ENCODE measurements around the gene PARK7. TPM values are rescaled to one million over a fixed set of nuclear protein-coding genes. Genes with fewer than 3 reads are reported as not detected.

The PARK7 gene
- polyA plus RNA-seq, 2 of the 4 experiments (the other 2 are of a cell fraction), result 372 to 446 TPM

DNA sequence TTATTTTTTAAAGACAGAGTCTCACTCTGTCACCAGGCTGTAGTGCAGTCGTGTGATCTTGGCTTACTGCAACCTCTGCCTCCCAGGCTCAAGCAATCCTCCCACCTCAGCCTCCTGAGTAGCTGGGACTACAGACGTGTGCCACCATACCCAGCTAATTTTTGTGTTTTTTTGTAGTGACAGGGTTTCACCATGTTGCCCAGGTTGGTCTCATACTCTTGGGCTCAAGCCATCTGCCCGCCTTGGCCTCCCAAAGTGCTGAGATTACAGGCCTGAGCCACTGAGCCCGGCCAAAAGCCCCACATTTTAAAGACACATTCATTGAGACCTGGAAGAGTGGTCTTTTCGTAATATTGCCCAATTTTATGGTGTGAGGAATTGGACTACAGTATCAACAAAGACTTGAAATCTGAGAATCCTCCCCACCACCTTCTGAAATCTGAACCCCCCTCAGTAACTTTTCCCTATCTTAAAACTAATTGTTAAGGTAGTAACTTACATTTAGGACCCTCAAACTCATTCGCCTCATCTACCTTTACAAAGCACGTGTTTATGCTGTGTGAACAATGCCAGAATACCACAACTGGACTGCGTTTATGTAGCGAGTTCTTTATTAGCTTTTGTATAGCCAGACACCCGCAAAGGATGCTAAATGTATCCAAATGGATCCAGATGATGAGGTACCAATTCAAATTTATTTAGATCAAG, 61.9 kb downstream of the PARK7 start:
- CTCF ChIA-PET, result interaction anchor here (1.3 to 4.2 kb wide), 2 partner anchors 8 to 291 kb away, joined by 5 to 28 read pairs; no protein-coding TSS in a partner anchor
- WGBS (ENCODE audit: missing lambda C conversion rate), result 9% methylated on average over 10 of the region's 10 CpGs
- Histone ChIP-seq H3K4me2 (peak overlapping the region; percentile 86), H3K4me1 (peaks cover 45% of the 10 kb centered on the region), H3K27ac (peak overlapping the region; percentile 76 to 100), H3K9me3 (no peaks in the 10 kb centered on the region), H3K4me3 (peak overlapping the region; percentile 91)
- POLR2A ChIA-PET, result interaction anchor here (0.6 kb wide), 1 partner anchor 8 kb away, joined by 3 read pairs; no protein-coding TSS in a partner anchor
- no peak for ATAC-seq
- no peak for DNase-seq (ENCODE audit: low read depth in 1 of 2, low spot score in 1 of 2)
- TF ChIP-seq, protein P1, sequence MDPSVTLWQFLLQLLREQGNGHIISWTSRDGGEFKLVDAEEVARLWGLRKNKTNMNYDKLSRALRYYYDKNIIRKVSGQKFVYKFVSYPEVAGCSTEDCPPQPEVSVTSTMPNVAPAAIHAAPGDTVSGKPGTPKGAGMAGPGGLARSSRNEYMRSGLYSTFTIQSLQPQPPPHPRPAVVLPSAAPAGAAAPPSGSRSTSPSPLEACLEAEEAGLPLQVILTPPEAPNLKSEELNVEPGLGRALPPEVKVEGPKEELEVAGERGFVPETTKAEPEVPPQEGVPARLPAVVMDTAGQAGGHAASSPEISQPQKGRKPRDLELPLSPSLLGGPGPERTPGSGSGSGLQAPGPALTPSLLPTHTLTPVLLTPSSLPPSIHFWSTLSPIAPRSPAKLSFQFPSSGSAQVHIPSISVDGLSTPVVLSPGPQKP (IDR thresholded peaks at IDR 0.05; ENCODE audit: low read depth, low read length), result no peak
- TF ChIP-seq RFX5 (IDR thresholded peaks at IDR 0.05) (no peak), MYC (IDR thresholded peaks at IDR 0.05; ENCODE audit: borderline replicate concordance, low read length) (no peak), TFCP2L1 (CRISPR knock-in tag; IDR thresholded peaks at IDR 0.05) (peak; percentile 34; the same call in 1 of the 2 replicates), HOXA7 (CRISPR knock-in tag; IDR thresholded peaks at IDR 0.05) (peak; percentile 20)
- FAIRE-seq, result no peak

DNA sequence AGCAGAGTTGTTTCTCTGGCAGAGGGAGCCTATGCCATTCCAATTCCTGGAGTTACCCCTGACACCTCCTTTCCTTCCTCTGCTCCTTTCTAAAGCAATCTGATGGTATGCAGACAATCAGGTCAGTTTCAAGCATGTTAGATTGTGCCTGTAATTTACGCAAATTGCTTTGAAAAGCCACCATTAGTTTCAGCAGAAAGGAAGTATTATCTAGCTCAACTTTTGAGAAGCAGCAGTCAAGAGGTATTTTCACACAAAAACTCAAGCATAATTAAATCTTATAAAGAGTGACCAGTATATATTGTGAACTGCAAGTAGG, 62.4 kb downstream of the PARK7 start:
- CTCF ChIA-PET, result interaction anchor here (1.3 to 4.2 kb wide), 2 partner anchors 8 to 292 kb away, joined by 3 to 28 read pairs; no protein-coding TSS in a partner anchor

DNA sequence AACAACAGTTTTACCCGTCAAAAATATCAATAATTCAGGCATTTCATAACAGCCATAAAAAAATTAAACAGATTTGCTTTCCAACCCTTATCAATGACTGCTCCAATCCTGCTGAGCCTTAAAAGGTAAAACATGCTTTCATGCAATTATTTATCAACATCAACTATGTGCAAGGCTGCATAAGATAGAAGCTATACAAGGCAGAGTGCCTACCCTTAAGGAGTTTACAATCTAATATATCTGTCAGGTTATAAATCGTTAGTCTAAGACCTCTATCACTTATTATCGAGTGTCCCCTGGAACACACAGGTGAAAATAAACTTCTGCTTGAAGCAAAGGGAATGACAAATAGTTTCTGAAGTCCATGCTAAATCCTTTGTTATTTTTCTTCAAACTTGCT, 62.8 kb downstream of the PARK7 start:
- FAIRE-seq (no peak), DNase-seq (ENCODE audit: low read depth in 1 of 2, low spot score in 1 of 2) (no peak), ATAC-seq (no peak)
- H3K4me1 ChIP-seq, result peaks cover 45% of the 10 kb centered on the region
- POLR2A ChIA-PET, result interaction anchor here (0.9 to 1.6 kb wide), 3 partner anchors 7 to 46 kb away, joined by 3 to 9 read pairs (median 4); no protein-coding TSS in a partner anchor
- WGBS (ENCODE audit: missing lambda C conversion rate), result 9% methylated on average over 3 of the region's 3 CpGs
- H3K27ac ChIP-seq, result peak overlapping the region; percentile 98 to 100; a peak in 4 of 6 replicates
- TF ChIP-seq EHF (CRISPR knock-in tag; IDR thresholded peaks at IDR 0.05) (no peak), NR3C1 (IDR thresholded peaks at IDR 0.05) (no peak), MAFK (IDR thresholded peaks at IDR 0.05; ENCODE audit: partially characterized antibody) (no peak), GATA3 (IDR thresholded peaks at IDR 0.05; ENCODE audit: borderline replicate concordance) (no peak), HOXB13 (CRISPR knock-in tag; IDR thresholded peaks at IDR 0.05; ENCODE audit: low read depth) (no peak), JUN (IDR thresholded peaks at IDR 0.05) (no peak), EP300 (IDR thresholded peaks at IDR 0.05) (no peak), NFE2L2 (conservative IDR thresholded peaks at IDR 0.05; ENCODE audit: low read length) (no peak), CBX8 (IDR thresholded peaks at IDR 0.05) (no peak), FOSB (CRISPR knock-in tag; IDR thresholded peaks at IDR 0.05) (no peak), POLR2AphosphoS2 (conservative IDR thresholded peaks at IDR 0.05; ENCODE audit: low read length) (no peak), POLR2A (IDR thresholded peaks at IDR 0.05; ENCODE audit: low read length) (no peak), ZC3H11A (IDR thresholded peaks at IDR 0.05) (no peak), ZSCAN20 (CRISPR knock-in tag; IDR thresholded peaks at IDR 0.05) (no peak), ZNF302 (CRISPR knock-in tag; IDR thresholded peaks at IDR 0.05) (no peak), KDM1A (IDR thresholded peaks at IDR 0.05; ENCODE audit: low read depth) (no peak), HOXB5 (CRISPR knock-in tag; IDR thresholded peaks at IDR 0.05) (no peak)
- TF ChIP-seq, protein P2, sequence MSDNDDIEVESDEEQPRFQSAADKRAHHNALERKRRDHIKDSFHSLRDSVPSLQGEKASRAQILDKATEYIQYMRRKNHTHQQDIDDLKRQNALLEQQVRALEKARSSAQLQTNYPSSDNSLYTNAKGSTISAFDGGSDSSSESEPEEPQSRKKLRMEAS (IDR thresholded peaks at IDR 0.05), result no peak
- TF ChIP-seq, protein P3, sequence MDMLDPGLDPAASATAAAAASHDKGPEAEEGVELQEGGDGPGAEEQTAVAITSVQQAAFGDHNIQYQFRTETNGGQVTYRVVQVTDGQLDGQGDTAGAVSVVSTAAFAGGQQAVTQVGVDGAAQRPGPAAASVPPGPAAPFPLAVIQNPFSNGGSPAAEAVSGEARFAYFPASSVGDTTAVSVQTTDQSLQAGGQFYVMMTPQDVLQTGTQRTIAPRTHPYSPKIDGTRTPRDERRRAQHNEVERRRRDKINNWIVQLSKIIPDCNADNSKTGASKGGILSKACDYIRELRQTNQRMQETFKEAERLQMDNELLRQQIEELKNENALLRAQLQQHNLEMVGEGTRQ (IDR thresholded peaks at IDR 0.05), result no peak
- CTCF ChIA-PET, result interaction anchor here (1.0 to 4.2 kb wide), 5 partner anchors 9 to 292 kb away, joined by 3 to 28 read pairs (median 4); no protein-coding TSS in a partner anchor
- no peaks in the 10 kb centered on the region for H3K9me3 ChIP-seq
- H3K4me3 ChIP-seq, result peak overlapping the region; percentile 91
- peak overlapping the region; percentile 86 for H3K4me2 ChIP-seq

More for the DNA sequence above, 62.4 kb downstream of the PARK7 start:
- H3K4me1 ChIP-seq, result peaks cover 45% of the 10 kb centered on the region
- peak overlapping the region; percentile 86 for H3K4me2 ChIP-seq
- no peak for DNase-seq (ENCODE audit: low read depth in 1 of 2, low spot score in 1 of 2)
- FAIRE-seq, result no peak
- no peaks in the 10 kb centered on the region for H3K9me3 ChIP-seq
- WGBS (ENCODE audit: missing lambda C conversion rate), result 0% methylated on average over 1 of the region's 1 CpG
- TF ChIP-seq JUN (IDR thresholded peaks at IDR 0.05), result 0 out of 5 replicates have a peak, but pooled peaks of 1 of the 2 experiments have one; percentile 24
- no peak for TF ChIP-seq SMC3 (IDR thresholded peaks at IDR 0.05)
- POLR2A ChIA-PET, result interaction anchor here (0.6 to 1.6 kb wide), 2 partner anchors 9 kb away, joined by 3 to 9 read pairs; no protein-coding TSS in a partner anchor
- peak overlapping the region; percentile 76 to 100 for H3K27ac ChIP-seq
- ATAC-seq, result no peak
- H3K4me3 ChIP-seq, result peak overlapping the region; percentile 91

All from A549 (cell line).